Adrenal gland (tissue), 5 donors: ENCODE results near the gene SULF2.

Experiments used
- CTCF ChIP-seq, 6 experiments: fragments of 450-650 bp in 4 of 6; fragments of 200-600 bp in 2 of 6; sonication (generic) in 1 of 6; IDR thresholded peaks; 1 replicate in 5 of 6; 2 replicates in 1 of 6; pipeline versions ENCODE4 v1.5.1 to v1.8.0; 2016 to 2021; ENCODE audit warnings: antibody characterized with exemption in 6 of 6, mild to moderate bottlenecking in 2 of 6, moderate library complexity in 1 of 6
- POLR2A ChIP-seq, 2 donors: fragments of 450-650 bp; IDR thresholded peaks; one replicate each; pipeline ENCODE4 v1.6.1; 2017; ENCODE audit warnings: antibody characterized with exemption in 2 of 2, mild to moderate bottlenecking in 2 of 2, moderate library complexity in 1 of 2
- donor health status: DM: no; HTN: no; CAD: no.

- TF ChIP-seq CTCF (IDR thresholded peaks at IDR 0.05) (no peak), POLR2A (IDR thresholded peaks at IDR 0.05) (no peak)
Observed at GRCh38 chr20:47700327-47700726, 85.0 kb downstream of the SULF2 start.
